A549 treated with dexamethasone at 1 μM for 4 hours (cell line): ENCODE measurements around the gene MKNK1. TPM values are rescaled to one million over a fixed set of nuclear protein-coding genes. Genes with fewer than 3 reads are reported as not detected.

Source experiments
- total RNA-seq: library from RNA; stranded (reverse); fragments of 200-300 nt; extraction: Qiagen RNA extraction; gene quantifications from 5 replicates; pipeline ENCODE4 v1.2.3, GENCODE V29; 2022

Gene MKNK1
- total RNA-seq = 16.2 to 19.4 TPM (median 17.7 TPM) in 5 replicates

DNA sequence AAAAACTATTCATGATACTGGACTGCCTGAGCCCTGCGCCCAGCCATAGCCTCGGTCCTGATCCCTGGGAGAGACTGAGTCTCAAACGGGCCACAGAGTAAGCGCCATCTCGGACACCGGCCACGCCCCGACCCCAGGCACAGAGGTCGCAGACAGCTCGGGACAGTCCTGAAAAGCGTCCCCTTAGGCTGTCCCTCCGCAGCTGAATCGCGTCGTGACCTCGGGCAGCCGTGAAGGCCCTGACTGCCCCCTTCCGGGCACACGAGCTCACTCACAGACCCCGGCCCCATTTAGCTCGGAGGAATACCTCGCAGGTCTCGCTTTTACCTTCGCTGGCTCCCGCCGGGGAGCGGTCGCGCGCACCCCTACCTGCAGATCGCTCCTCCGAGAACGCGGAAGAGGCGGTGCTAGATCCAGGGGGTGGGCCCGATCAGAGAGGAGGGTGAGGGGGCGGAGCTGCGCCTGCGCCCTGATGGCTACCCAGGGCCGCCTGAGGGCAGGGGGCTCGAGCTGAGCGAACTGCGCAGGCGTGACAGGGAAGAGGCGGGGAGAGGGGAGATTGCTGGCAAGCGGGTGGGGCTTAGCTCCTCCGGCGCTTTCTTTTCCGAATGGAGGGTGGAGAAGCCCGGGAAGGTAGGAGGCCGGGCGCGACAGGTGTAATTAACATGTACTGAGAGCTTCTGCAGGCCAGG lies at the start of gene MKNK1:
Gene MKNK1, minus strand, starts transcription at position 411 of the 692 bp plus-strand sequence. CDS start 20,941 bp downstream, outside the sequence.

DNA sequence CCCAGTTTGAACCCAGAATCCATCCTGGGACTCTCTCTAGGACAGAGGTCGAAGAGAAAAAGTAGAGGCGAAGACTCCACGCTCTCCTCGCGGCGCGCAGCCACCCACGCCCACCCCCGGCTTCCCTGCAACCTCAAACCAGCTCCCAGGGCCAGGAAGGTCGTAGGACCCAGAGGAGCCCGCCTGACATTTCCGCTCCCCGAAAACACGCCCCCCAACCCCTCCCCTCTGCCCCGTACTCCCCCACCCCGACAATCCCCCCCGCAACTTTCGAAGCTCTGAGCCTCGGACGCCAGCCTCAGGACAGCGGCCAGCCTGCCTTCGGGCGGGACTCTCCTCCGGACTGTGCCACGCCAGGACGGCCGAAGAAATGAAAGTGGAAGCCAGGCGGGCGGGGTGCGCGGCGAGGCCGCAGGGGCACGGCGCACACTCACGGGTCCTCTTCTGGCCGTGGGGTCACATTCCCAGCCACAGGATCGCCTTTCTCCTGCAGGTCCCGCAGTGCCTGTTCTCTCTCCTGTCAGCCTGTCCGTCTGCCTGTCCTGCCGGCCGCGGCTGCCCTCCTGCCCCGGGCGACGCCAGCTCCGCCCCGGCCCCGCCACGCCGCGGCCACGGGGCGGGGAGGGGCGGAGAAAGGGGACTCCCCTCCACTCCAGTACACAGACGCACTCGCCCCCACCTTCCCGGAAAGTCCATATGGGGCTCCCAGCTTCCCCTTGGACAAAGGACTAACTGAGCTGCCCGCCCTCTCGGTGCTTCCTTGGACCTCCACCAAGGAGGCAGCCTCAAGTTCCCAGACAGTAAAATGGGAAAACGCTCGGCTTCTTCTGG lies 12.4 kb upstream of the MKNK1 start, which contains the start of gene MOB3C:
Gene MOB3C, minus strand, starts transcription at position 535 of the 831 bp plus-strand sequence. CDS start 3,490 bp downstream, outside the sequence.

DNA sequence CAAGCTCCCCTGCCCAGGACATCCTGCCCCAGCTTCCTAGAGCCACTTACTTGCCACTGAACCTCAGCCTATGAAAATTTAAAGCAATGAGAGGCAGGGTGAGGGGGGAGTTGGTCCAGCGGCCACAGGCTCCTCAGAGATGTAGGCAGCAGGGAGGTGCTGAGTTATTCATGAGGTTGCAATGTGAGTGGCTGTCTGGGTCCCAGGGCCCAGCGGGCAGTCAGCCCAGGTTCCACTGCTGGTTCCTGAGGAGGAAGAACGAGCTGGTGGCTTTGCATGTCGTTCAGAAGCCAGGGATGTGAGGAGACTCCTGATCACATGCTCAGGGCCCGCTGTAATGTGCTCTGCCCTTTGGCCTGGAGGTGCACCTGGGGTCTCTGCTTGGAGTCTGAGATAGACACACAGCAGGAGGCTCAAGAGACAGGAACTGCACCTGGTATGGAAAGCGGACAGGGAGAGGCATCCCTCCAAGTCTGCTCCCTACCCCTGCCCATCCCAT lies 52.4 kb downstream of the MKNK1 start, which contains the start of gene KNCN:
Gene KNCN, minus strand, starts transcription at position 51 of the 499 bp plus-strand sequence. CDS start 432 bp downstream, outside the sequence.

Other genes with a start within 250 kb of the MKNK1 start
- 0.48 to 1.2 TPM (median 0.79 TPM) in 5 replicates for gene FAAH, start 210.0 kb downstream of the MKNK1 start, total RNA-seq
- gene DMBX1, start 114.4 kb downstream of the MKNK1 start, total RNA-seq = 0.55 to 1.0 TPM (median 0.87 TPM) in 5 replicates
- gene KNCN, start 52.6 kb downstream of the MKNK1 start, total RNA-seq = not detected in 5 replicates
- 3.6 to 4.5 TPM (median 3.8 TPM) in 5 replicates for gene MOB3C, start 12.5 kb upstream of the MKNK1 start, total RNA-seq
- 32.9 to 39.5 TPM (median 34.3 TPM) in 5 replicates for gene ATPAF1, start 64.1 kb upstream of the MKNK1 start, total RNA-seq
- gene TEX38, start 67.6 kb upstream of the MKNK1 start, total RNA-seq = not detected in 5 replicates
- 22.4 to 32.2 TPM (median 29.2 TPM) in 5 replicates for gene EFCAB14, start 114.8 kb upstream of the MKNK1 start, total RNA-seq
- 0.07 to 0.17 TPM (median 0.12 TPM) in 3 of 5 replicates, not detected in the others for gene CYP4B1, start 194.8 kb upstream of the MKNK1 start, total RNA-seq